ENCODE data around the gene RD3L. TPM values are rescaled to one million over a fixed set of nuclear protein-coding genes. Genes with fewer than 3 reads are reported as not detected.

The RD3L gene
- total and polyA plus RNA-seq, 2 of the 13 experiments (the other 11 are each of a cell fraction or from before 2014, with no cell fraction given) = not detected

GRCh38 chr14:103890821-103891666, 51.3 kb downstream of the RD3L start (continued):
- TF ChIP-seq ARID4A (CRISPR knock-in tag; IDR thresholded peaks at IDR 0.05; ENCODE audit: borderline replicate concordance) = peak; percentile 24; the same call in 1 of the 2 replicates
- TF ChIP-seq BCL6 (CRISPR knock-in tag; IDR thresholded peaks at IDR 0.05) = no peak
- TF ChIP-seq BRF2 (CRISPR knock-in tag; IDR thresholded peaks at IDR 0.05) = no peak
- TF ChIP-seq ZNF501 (CRISPR knock-in tag; IDR thresholded peaks at IDR 0.05) = no peak
- peak; percentile 92 for TF ChIP-seq BRD4 (CRISPR knock-in tag; IDR thresholded peaks at IDR 0.05)
- TF ChIP-seq THYN1 (CRISPR knock-in tag; IDR thresholded peaks at IDR 0.05; ENCODE audit: borderline replicate concordance, low read depth) = no peak
- no peak for TF ChIP-seq ELK4 (CRISPR knock-in tag; IDR thresholded peaks at IDR 0.05; ENCODE audit: borderline replicate concordance)
- peak; percentile 62; the same call in 1 of the 2 replicates for TF ChIP-seq NFAT5 (CRISPR knock-in tag; IDR thresholded peaks at IDR 0.05)
- no peak for TF ChIP-seq DPF2 (CRISPR knock-in tag; IDR thresholded peaks at IDR 0.05; ENCODE audit: borderline replicate concordance, low read depth)
- TF ChIP-seq HIVEP1 (CRISPR knock-in tag; IDR thresholded peaks at IDR 0.05) = no peak
- TF ChIP-seq JUN (CRISPR knock-in tag; IDR thresholded peaks at IDR 0.05) = no peak
- TF ChIP-seq DMTF1 (CRISPR knock-in tag; IDR thresholded peaks at IDR 0.05) = no peak
- TF ChIP-seq ERF (CRISPR knock-in tag; IDR thresholded peaks at IDR 0.05) = no peak
